HG02759 (cell line): ENCODE results near the gene PHF12.

Source experiments
- ATAC-seq: cut with Tn5 transposase; IDR thresholded peaks from one replicate; pipeline ENCODE4 v1.9.1; 2021; ENCODE audit warnings: mild to moderate bottlenecking, moderate library complexity; ENCODE audit not compliant: unreplicated experiment

The PHF12 gene

GRCh38 chr17:28956112-28956511, 4.8 kb upstream of the PHF12 start:
- ATAC-seq = no peak

- no peak for ATAC-seq
Measured at GRCh38 chr17:28955408-28955807, 4.1 kb upstream of the PHF12 start.

GRCh38 chr17:28954886-28955285, 3.6 kb upstream of the PHF12 start:
- no peak for ATAC-seq

- ATAC-seq = no peak
Measured at GRCh38 chr17:28953444-28954118, 2.3 kb upstream of the PHF12 start.

GRCh38 chr17:28951991-28952975, 965 bp upstream of the PHF12 start:
- peak; percentile 58 for ATAC-seq

GRCh38 chr17:28950752-28951427, 428 bp downstream of the PHF12 start:
- no peak for ATAC-seq

- no peak for ATAC-seq
Measured at GRCh38 chr17:28950017-28950751, 1.1 kb downstream of the PHF12 start.

- no peak for ATAC-seq
Measured at GRCh38 chr17:28949185-28950016, 1.9 kb downstream of the PHF12 start.

GRCh38 chr17:28948873-28949184, 2.5 kb downstream of the PHF12 start:
- ATAC-seq = no peak

- no peak for ATAC-seq
Measured at GRCh38 chr17:28948342-28948741, 3.0 kb downstream of the PHF12 start.

GRCh38 chr17:28947639-28948038, 3.7 kb downstream of the PHF12 start:
- no peak for ATAC-seq

GRCh38 chr17:28946239-28946638, 5.1 kb downstream of the PHF12 start:
- ATAC-seq = no peak

GRCh38 chr17:28944862-28945741, 6.2 kb downstream of the PHF12 start:
- no peak for ATAC-seq

- ATAC-seq = no peak
Measured at GRCh38 chr17:28944343-28944742, 7.0 kb downstream of the PHF12 start.

GRCh38 chr17:28942925-28943324, 8.4 kb downstream of the PHF12 start:
- no peak for ATAC-seq

- no peak for ATAC-seq
Measured at GRCh38 chr17:28941251-28941650, 10.1 kb downstream of the PHF12 start.

GRCh38 chr17:28940675-28941074, 10.6 kb downstream of the PHF12 start:
- ATAC-seq = no peak

GRCh38 chr17:28940142-28940541, 11.2 kb downstream of the PHF12 start:
- ATAC-seq = no peak

GRCh38 chr17:28938552-28938951, 12.8 kb downstream of the PHF12 start:
- no peak for ATAC-seq
